Measurements from ENCODE around the gene CYP4F11.
"Not testable (repeated sequence)": the region's sequence is repeated elsewhere in the genome, so short reads cannot be mapped to it uniquely, and the experiment has no call there.

The CYP4F11 gene

GRCh38 chr19:15874821-15875474 lies 59.4 kb downstream of the CYP4F11 start:
- no peak for DNase-seq

GRCh38 chr19:15873771-15874170 lies 60.6 kb downstream of the CYP4F11 start:
- DNase-seq: not testable (repeated sequence)

GRCh38 chr19:15871570-15871969 lies 62.8 kb downstream of the CYP4F11 start:
- DNase-seq: no peak

- DNase-seq: no peak
Observed at GRCh38 chr19:15869873-15870272, 64.5 kb downstream of the CYP4F11 start.

- peak in 1 of 4 experiments; percentile 4 for DNase-seq
Observed at GRCh38 chr19:15869109-15869555, 65.2 kb downstream of the CYP4F11 start.

- DNase-seq: no peak
Observed at GRCh38 chr19:15866636-15867035, 67.7 kb downstream of the CYP4F11 start.

- no peak for DNase-seq
Observed at GRCh38 chr19:15864824-15865223, 69.5 kb downstream of the CYP4F11 start.

- DNase-seq: no peak
Observed at GRCh38 chr19:15863272-15863671, 71.1 kb downstream of the CYP4F11 start.

- no peak for DNase-seq
Observed at GRCh38 chr19:15862444-15862843, 71.9 kb downstream of the CYP4F11 start.

Measured in activated CD4-positive, CD25-positive, alpha-beta regulatory T cell (primary cell).